ENCODE measurements around the gene SMCO4. TPM values are rescaled to one million over a fixed set of nuclear protein-coding genes. Genes with fewer than 3 reads are reported as not detected.

SMCO4 gene
- total RNA-seq, 4 donors from 2014 or later: 24.8 to 93.0 (median 40.2) TPM

- Histone ChIP-seq H3K36me3 (no peaks in the 10 kb centered on the region), H3K27me3 (no peaks in the 10 kb centered on the region)
- TF ChIP-seq POLR2A (IDR thresholded peaks at IDR 0.05) (no peak), CTCF (IDR thresholded peaks at IDR 0.05) (no peak)
Measured at GRCh38 chr11:93559681-93560080, 16.5 kb upstream of the SMCO4 start.

DNA sequence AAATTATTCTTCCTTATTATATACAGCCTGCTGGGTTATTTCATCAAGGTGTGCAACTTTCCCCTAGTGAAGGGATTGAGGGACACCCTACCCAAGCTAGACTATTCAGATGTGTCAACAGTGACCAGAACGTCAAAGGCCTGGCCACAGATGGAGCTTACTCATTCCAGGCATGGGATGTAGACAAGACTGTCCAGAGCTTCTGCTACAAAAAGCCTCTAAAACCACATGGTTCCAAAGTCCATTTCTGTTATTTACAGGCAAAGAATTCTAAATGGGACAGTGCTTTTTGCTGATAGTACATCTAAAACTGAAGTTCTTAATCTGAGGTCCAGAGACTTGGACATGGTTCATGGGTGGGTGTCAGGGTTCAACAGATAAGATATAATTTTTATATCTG is 9.7 kb upstream of the SMCO4 start:
- H3K4me3 ChIP-seq: no peak overlapping the region
- no peaks in the 10 kb centered on the region for H3K27me3 ChIP-seq
- H3K36me3 ChIP-seq: no peaks in the 10 kb centered on the region
- H3K9me3 ChIP-seq: no peaks in the 10 kb centered on the region
- H3K27ac ChIP-seq: no peak overlapping the region
- DNase-seq: no peak
- TF ChIP-seq CTCF (IDR thresholded peaks at IDR 0.05) (no peak), POLR2A (IDR thresholded peaks at IDR 0.05) (no peak)
- no peaks in the 10 kb centered on the region for H3K4me1 ChIP-seq

More at GRCh38 chr11:93559681-93560080, 16.5 kb upstream of the SMCO4 start:
- no peak overlapping the region for H3K27ac ChIP-seq
- DNase-seq: no peak
- H3K4me1 ChIP-seq: no peaks in the 10 kb centered on the region
- no peaks in the 10 kb centered on the region for H3K9me3 ChIP-seq
- H3K4me3 ChIP-seq: no peak overlapping the region

DNA sequence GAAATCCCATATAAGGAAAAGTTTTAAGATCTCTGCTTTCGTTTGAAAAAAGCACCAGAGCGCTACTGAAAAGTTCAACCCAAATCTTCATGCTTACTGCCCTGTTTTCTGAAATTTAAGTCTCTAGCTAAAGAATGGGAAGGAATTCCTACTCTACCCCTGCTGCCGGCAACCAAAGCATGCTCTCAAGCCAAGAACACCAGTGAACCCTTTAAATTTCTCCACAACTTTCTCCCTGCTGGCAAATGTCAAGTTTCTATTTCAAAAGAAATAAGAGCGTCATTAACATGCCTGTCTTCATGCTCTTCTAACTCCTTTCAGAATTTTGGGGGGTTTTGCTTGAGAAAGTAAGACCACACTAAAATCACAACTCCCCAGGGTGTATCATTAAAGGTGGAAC is 6.8 kb upstream of the SMCO4 start:
- DNase-seq: no peak
- Histone ChIP-seq H3K27me3 (no peaks in the 10 kb centered on the region), H3K36me3 (no peaks in the 10 kb centered on the region), H3K27ac (no peak overlapping the region), H3K4me1 (no peaks in the 10 kb centered on the region), H3K4me3 (no peak overlapping the region), H3K9me3 (no peaks in the 10 kb centered on the region)
- TF ChIP-seq CTCF (IDR thresholded peaks at IDR 0.05) (no peak), POLR2A (IDR thresholded peaks at IDR 0.05) (no peak)

- DNase-seq: no peak
- Histone ChIP-seq H3K27ac (no peak overlapping the region), H3K4me3 (no peak overlapping the region), H3K4me1 (peaks cover 0 to 2% (median 1%) of the 10 kb centered on the region in 4 donors), H3K36me3 (no peaks in the 10 kb centered on the region), H3K27me3 (no peaks in the 10 kb centered on the region), H3K9me3 (no peaks in the 10 kb centered on the region)
- TF ChIP-seq POLR2A (IDR thresholded peaks at IDR 0.05) (no peak), CTCF (IDR thresholded peaks at IDR 0.05) (no peak)
Measured at GRCh38 chr11:93548679-93549319, 5.6 kb upstream of the SMCO4 start.

DNA sequence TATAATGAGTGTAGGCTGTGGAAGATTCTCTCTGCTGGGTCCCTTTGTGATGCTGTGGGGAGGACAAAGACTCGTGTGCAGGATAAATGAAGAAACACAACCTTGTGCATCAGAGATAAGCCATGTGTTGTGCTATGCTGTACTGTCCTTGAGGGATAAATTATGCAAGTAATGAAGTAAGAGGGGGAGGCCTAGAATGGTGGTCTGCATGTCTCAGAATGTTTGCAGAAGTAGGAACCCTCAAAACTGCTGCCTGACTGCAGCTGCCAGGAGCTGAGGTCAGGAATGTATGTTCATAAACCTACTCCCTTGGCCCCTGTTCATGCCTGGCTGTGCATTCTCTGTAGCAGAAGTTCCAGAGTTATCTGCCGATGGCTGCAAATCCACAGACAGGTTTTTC is 4.6 kb upstream of the SMCO4 start:
- Histone ChIP-seq H3K27me3 (no peaks in the 10 kb centered on the region), H3K27ac (no peak overlapping the region), H3K4me3 (no peak overlapping the region), H3K36me3 (no peaks in the 10 kb centered on the region), H3K4me1 (peaks cover 0 to 6% (median 2%) of the 10 kb centered on the region in 4 donors), H3K9me3 (no peaks in the 10 kb centered on the region)
- TF ChIP-seq CTCF (IDR thresholded peaks at IDR 0.05) (no peak), POLR2A (IDR thresholded peaks at IDR 0.05) (no peak)
- no peak for DNase-seq

DNA sequence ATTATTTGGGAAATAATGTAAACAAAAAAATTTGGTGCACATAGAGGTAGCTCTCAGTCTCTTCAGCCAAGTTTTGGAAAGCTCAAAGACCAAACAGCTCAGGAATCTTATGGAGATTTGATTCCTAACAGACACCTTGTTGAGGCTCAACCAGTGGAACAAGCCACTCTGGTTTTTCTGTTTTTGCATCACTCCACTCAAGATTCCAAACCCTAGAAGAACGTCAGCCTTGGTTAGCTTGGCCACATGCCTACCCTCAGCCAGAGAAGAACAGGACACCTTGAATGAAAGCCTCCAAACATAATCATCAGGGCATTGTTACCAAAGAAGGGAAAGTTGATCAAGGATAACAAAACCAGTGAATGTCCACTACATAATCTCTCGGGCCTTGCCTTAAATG is 3.8 kb upstream of the SMCO4 start:
- no peaks in the 10 kb centered on the region for H3K9me3 ChIP-seq

More for the DNA sequence above, 3.8 kb upstream of the SMCO4 start:
- no peak overlapping the region for H3K27ac ChIP-seq
- DNase-seq: no peak
- no peak overlapping the region for H3K4me3 ChIP-seq
- H3K4me1 ChIP-seq: peaks cover 0 to 8% (median 3%) of the 10 kb centered on the region in 4 donors
- no peaks in the 10 kb centered on the region for H3K27me3 ChIP-seq
- H3K36me3 ChIP-seq: no peaks in the 10 kb centered on the region
- no peak for TF ChIP-seq CTCF (IDR thresholded peaks at IDR 0.05)
- TF ChIP-seq POLR2A (IDR thresholded peaks at IDR 0.05): no peak

All from Peyer's patch (tissue), 4 donors.